Stimulated activated CD4-positive, alpha-beta T cell treated with anti-CD3 and anti-CD28 coated beads, Interleukin-1b, Interleukin-23, amount 100 ng/mL, for 4 hours (primary cell): Measurements from ENCODE around the gene MTPN.

ENCODE experiments used
- DNase-seq, 2 donors: peaks; one replicate each; pipeline ENCODE4 v3.0.0-alpha.2; 2020; ENCODE audit warnings: low read depth in 2 of 2

MTPN gene

DNA sequence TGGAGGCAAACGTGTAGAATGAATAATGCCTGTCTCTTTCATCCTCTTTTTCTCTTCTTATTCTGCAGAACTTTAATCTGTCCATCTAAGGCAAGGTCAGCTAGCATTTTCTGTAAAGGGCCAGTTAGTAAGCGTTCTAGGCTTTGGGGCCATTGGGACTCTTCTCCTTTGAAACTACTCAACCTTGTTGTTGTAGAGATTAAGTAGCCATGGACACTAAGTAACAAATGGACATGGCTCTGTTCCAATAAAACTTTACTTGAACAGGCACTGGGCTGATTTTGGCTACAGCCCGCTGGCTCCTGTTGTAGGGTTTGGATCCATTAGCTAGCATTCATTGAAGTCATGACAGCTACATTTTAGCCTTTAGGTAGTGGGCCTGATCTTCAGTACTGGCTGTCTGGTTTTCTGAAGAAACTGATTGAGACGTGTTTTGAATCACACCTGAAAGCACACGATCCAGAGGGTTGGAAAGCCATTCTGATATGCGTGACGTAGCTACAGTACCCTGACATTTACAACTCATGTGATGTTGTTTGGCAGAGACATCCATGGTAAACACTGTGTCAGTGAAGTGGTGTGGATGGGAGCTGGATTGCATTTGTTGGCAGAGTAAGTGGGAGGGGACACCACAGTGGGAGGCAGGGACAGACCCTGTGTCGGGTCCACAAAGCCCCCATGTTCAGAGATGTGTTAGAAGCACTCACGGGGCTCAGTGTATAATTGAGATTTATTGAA lies 92.5 kb downstream of the MTPN start:
- no peak for DNase-seq

- DNase-seq: no peak
These were observed 97.9 kb downstream of the MTPN start for GRCh38 chr7:135879233-135879632.

DNA sequence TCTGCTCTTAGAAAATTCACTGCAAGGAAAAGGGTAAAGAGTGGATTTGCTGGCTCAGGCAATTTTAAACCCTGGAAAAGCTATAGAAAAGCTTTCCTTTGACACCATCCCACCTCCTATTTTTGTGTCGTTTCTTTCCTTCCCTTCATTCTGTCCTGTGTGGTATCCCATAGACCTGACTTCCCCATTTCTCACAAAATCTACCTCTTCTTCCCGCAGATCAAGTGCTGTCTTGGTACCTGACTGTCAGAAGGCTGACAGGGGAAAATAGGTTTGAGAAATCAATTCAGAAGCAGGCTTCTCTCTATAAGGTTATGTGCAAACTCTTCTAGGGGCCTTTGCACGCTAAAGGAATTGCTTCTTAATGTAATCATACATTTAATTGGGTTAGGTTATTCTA lies 98.9 kb downstream of the MTPN start:
- DNase-seq: no peak

DNA sequence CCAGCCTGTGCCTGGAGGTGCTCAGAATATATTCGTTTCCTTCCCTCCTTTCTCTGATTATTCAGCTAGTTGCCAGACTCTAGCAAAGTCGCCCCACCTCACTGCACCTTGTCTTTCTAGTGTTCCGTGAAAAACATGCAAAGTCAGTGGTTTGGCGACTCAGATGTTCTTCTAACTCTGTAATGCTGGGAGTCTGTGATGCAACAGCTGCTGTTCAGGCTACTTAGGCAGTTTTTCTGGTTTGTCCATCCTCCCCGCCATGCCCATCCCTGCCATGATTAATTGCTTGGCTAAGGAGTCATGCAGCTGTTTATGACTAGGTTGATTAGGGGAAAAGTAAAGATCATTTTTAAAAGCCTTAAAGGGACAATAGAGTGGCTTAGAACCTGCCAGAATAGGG lies 99.4 kb downstream of the MTPN start:
- no peak for DNase-seq
